ENCODE measurements around the gene PPP1R12C.

Gene PPP1R12C

DNA sequence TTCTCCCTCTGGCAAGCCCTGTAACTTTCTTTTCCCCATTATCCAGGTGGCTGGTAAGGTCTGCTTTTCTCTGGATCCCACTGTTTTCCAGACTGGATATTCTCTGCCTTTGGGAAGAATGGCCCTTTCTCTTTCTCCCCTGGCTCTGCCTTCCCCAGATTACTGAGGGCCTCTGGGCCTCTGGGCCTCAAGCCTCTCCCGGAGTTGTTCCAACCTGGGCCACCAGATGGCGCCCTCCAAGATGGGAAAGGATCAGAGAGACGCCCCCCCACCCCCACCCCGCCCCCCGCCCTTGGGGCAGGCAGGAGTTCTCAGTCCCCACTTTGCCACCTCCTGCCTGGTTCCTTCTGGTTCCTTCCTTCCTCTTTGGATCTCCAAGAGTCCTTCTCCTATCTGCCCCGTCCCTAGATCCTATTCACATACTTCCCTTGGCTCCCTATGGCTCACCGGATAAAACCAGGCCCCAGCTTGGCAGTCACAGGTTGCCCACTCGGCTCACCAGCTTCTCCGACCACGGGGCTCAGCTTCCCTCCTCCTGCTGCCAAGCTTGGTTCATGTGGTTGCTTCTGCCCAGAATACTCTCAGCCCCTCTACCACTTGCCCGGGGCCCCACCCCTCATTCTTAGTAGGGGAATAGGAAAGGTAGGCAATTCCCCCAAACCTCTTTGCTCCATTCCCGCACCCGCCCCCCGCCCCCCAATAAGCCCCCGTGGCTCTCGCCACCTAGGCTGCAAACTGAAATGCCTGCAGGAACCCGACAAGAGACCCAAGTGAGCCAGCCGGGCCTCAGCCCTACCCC lies 28.7 kb downstream of the PPP1R12C start:
- DNase-seq, result peak; percentile 81

DNA sequence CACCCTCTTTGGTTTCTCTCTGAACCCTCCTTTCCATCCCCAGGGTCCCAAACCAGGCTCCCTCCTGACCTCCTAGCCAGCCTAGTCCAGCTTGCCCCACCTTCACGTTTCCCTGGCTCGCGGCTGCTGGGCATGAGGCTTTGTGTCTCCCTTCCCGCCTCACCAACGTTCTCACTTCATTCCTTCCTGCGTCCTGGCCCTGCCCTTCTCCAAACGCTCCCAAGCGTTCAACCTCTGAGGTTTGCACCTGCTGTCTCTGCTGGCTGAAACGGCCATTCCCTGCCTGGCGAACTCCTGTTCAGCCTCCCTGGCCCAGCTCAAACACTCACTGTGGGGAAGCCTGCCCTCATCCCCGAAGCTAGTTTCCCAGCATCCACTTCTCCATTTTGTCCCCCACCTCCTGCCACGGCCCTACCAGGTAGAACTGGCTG lies 29.4 kb downstream of the PPP1R12C start:
- DNase-seq, result no peak

GRCh38 chr19:55087542-55087901 lies 29.9 kb downstream of the PPP1R12C start:
- no peak for DNase-seq

DNA sequence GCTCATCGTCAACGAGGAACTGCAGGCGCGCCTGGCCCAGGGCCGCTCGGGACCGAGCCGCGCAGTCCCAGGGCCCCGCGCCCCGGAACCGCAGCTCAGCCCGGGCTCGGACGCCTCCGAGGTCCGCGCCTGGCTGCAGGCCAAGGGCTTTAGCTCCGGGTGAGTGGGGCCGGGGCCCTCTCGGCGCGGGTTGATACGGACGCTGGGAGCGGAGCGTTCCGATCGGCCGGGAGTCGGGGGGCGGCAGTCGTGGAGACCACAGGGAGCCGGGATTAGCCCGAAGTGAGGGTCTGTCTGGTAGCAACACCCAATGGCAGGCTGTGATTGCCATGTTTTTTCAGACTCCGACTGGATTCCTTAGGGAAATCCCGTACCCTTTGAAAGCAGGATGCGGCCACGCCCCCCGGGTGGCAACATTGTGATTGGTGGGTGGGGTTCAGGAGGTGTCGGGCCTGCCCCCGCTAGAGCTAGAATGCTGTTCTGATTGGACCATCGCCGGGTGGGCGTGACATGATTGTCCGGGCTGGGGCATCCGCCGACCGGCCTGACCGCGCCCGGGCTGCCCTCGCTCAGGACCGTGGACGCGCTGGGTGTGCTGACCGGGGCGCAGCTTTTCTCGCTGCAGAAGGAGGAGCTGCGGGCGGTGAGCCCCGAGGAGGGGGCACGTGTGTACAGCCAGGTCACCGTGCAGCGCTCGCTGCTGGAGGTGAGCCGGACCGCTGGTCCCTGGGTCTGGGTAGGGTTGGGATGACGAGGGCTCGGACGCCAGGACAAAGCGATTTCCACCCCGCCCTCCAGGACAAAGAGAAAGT lies 30.5 kb downstream of the PPP1R12C start:
- DNase-seq, result peak; percentile 37

DNA sequence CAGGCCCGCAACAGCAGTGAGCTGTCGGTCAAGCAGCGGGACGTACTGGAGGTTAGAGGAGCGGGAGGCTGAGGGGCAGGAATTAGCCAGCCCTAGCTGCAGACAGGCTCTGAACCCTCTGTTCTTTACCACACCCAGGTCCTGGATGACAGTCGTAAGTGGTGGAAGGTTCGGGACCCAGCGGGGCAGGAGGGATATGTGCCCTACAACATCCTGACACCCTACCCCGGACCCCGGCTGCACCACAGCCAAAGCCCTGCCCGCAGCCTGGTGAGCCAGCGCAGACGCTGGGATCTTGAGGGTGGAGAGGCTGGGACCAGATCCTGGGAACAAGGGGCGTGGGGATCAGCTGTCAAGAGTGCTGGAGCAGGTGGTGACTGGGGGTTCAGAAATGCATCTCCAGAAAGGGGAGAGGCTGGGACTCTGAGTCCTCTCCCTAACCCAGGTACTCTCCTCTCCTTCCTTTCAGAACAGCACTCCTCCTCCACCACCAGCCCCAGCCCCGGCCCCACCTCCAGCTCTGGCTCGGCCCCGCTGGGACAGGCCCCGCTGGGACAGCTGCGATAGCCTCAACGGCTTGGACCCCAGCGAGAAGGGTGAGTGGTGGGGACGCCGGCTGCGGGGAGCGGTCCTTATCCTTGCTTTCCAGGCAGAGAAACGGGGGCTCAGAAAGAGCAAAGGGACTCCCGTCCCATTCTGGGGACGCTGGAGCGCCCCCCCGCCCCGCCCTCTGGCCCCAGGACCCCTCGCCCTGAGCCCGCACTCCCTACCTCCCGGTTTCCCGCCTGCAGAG lies 31.3 kb downstream of the PPP1R12C start:
- DNase-seq, result no peak

DNA sequence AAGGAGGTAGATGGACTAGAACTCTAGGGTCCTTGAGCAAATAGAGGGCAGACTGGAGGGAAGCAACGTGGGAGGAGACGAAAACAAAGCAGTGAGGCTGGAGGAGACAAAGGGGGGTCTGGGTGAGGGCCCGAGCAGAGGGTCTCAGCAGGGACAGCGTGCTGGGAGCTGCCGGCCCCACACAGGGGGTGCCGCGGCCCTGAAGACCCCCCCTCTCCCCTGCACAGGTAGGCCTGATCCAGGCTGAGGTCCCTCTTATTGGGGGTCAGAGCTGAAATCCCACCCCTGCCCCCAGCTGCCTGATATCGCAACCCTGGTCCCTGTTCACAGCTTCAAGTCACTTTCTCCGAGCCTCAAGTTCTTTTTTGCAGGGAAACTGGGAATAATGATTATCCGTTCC lies 33.0 kb downstream of the PPP1R12C start:
- DNase-seq, result no peak

GRCh38 chr19:55083004-55083850 lies 34.2 kb downstream of the PPP1R12C start:
- no peak for DNase-seq

DNA sequence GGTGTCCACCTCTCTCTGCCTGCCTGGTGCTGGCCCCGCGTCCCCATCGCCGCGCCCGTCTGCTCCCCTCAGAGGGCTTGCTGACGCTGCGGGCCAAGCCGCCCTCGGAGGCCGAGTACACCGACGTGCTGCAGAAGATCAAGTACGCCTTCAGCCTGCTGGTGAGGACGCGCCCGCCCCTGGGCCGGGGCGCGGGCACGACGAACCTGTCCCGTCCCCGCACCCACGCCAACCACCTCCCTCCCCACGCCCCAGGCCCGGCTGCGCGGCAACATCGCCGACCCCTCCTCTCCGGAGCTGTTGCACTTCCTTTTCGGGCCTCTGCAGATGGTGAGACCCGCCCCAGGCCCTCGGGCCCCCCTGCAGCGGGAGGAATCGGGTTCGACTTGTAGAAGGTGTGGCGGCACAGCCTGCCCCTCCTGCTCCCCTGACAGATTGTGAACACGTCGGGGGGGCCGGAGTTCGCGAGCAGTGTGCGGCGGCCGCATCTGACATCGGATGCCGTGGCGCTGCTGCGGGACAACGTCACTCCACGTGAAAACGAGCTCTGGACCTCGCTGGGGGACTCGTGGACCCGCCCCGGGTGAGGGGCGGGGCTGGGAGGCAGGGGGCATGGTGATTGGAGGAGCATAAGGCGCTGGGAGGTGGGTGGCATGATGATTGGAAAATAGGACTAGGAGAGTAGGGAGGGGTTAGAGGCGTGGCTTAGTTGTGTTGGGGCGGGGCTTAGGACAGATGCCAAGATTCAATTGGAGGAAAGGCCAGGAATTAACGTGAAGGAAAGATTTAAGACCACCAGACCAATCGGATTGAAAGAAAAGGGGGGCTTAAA lies 35.2 kb downstream of the PPP1R12C start:
- peak; percentile 44 for DNase-seq

DNA sequence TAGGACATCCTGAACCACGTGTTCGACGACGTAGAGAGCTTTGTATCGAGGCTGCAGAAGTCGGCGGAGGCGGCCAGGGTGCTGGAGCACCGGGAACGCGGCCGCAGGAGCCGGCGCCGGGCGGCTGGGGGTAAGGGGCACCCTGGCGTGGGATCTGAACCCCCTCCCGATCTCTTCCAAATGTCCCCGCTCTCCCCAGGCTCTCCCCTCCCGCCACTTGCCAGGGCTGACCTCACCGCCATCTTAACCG lies 35.7 kb downstream of the PPP1R12C start:
- DNase-seq, result no peak

GRCh38 chr19:55080968-55081769 lies 36.3 kb downstream of the PPP1R12C start:
- peak; percentile 87 for DNase-seq

DNA sequence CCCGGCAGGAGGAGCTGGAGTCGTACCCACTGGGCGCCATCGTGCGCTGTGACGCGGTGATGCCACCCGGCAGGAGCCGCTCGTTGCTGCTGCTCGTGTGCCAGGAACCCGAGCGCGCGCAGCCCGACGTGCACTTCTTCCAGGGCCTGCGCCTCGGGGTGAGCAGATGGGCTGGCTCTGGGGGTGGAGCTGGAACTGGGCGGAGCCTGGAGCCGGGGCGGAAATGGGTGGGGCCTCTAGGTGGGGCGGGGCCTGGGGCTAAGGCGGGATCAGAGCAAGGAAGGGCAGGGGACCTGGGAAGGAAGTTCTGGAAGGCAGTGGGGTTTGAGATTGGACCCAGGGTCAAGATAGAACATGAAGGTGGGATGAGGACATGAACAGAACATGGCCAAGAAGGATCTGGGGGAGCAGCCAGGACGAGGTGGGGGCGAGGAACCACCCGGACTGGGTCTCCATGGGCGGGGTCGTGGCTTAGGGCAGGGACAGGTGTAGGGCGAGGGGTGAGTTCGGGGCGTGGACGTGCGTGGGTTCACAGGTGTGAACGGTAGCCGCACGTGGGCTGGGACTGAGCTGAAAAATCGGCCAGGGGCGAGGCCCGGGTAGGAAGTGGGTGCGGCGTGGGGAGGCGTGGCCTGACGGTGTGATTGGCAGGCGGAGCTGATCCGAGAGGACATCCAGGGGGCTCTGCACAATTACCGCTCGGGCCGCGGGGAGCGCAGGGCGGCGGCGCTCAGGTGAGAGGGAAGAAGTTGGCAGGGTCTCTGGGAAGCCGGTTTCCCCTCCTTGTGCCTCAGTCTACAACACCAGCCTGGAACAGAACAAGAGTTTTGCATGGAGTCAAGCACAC lies 37.1 kb downstream of the PPP1R12C start:
- peak; percentile 52 for DNase-seq

- no peak for DNase-seq
These were observed 37.9 kb downstream of the PPP1R12C start for GRCh38 chr19:55079400-55080038.

DNA sequence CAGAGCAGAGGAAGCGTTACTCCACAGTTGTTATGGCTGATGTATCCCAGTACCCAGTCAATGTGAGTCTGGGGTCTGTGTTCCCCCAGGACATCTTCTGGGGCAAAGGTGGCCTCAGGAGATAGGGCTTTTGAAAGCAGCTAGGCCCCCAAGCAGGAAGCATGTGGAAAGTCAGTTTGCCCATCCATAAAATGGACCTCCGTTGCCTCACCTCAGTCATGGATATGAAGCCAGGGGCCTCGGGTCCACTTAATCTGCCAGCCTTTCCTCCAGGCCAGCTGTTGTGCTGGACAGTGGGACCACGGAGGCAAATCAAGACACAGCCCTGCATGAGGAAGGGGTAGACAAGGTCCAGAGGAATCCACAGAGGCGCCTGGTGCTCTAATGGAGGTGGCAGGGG lies 38.4 kb downstream of the PPP1R12C start:
- DNase-seq, result no peak

GRCh38 chr19:55077106-55077505 lies 40.3 kb downstream of the PPP1R12C start:
- no peak for DNase-seq

GRCh38 chr19:55076321-55076720 lies 41.1 kb downstream of the PPP1R12C start:
- no peak for DNase-seq

DNA sequence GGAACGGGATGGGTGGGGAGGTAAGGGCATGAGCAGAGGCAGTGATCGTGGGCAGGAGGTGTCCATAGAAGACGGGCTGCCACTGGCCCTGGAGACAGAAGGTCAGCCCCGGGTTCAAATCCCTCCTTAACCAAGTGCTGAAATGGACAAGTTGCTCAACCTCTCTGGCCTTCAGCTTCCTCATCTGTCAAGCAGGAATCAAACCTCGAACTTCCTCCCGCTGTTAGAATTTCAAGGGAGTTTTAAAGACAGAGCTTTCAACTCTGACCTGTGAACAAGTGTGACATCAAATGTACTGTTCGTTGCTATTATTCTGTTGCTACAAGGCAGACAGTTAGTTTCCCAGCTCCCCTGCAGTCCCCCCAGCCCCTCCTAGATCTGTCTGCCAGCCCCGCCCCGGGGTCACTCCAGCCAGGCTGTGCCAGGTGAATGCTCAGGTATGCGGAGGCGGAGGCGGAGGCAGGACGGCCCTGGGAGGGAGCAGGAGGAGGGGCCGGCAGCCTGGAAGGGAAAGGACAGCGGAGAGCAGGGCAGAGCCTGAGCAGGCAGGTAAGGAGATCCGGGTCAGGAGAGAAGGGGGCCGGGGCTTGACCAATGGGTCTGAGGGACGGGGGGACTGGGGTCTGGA lies 42.0 kb downstream of the PPP1R12C start, which contains the start of gene EPS8L1:
TSS of gene EPS8L1 (plus strand) at position 499 of the 628 bp plus-strand sequence. CDS start 576 bp downstream, outside the sequence.
- no peak for DNase-seq

- DNase-seq, result no peak
These were observed 45.5 kb downstream of the PPP1R12C start for GRCh38 chr19:55071913-55072312.

GRCh38 chr19:55071129-55071502 lies 46.3 kb downstream of the PPP1R12C start:
- no peak for DNase-seq
